Suppressor macrophage treated with lipopolysaccharide for 4 hours (primary cell): ENCODE measurements around the gene LDHB.
"Not testable (repeated sequence)": the region's sequence is repeated elsewhere in the genome, so short reads cannot be mapped to it uniquely, and the experiment has no call there.

Experiments used
- DNase-seq: peaks from one replicate; pipeline ENCODE4 v3.0.0-alpha.2; 2020

LDHB gene

DNA sequence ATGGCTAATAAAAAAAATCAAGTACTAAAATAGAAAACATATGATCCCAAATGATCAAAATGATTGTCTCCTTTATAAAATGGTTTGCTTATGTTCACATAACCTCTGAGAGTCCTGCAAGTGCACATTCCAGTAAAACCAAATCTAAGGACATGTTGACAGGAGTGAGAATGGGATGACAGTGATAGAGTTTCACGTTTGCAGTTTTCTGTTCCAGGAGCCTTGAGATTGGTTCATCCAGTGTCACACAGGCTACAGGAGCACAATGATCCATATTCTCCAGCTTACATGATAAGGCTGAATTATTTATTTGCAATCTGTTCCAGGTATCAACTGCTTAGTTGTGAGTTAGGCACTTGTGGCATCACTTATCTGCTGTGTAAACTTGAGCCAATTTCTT lies 51.5 kb downstream of the LDHB start:
- no peak for DNase-seq

- DNase-seq: no peak
Measured at GRCh38 chr12:21604245-21605101, 53.2 kb downstream of the LDHB start, which contains the start of gene GYS2. Gene GYS2 (minus strand): TSS chr12:21604847. CDS start chr12:21604592, 255 bp downstream.

GRCh38 chr12:21602774-21603173 lies 54.9 kb downstream of the LDHB start:
- DNase-seq: no peak

GRCh38 chr12:21600196-21600595 lies 57.4 kb downstream of the LDHB start:
- no peak for DNase-seq

- no peak for DNase-seq
Measured at GRCh38 chr12:21599143-21599999, 58.3 kb downstream of the LDHB start.

DNA sequence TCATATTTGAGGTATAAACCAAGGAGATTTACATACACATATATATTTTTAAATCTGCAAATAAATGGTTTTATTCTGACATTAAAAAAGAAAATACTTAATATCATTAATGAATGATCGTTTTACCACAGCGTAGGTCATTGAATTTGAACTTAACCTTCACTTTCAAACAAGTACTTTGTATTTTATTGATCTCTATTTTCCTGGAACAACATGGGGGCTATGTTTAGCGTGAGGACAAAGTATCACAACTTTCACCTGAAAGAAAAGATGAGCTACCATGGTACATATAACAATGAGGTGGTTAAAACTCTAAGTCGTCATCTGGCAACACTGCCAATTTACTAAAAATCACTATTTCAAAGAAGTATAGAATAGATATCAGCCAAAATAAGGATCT lies 59.0 kb downstream of the LDHB start:
- no peak for DNase-seq

DNA sequence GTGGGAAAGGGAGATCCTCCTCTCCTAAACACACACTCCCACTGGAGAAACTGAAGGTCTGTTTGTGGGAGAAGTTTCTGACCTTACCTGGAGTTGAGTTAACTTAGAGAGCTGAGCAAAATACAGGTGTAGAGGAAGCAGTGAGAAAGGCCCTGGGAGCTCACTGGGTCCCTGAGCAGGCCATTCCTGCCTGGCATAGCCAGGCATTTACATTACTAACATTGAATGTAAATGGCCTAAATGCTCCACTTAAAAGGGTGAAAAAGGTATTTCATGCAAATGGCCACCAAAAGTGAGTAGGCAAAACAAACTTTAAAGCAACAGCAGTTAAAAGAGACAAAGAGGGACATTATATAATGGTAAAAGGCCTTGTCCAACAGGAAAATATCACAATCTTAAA lies 62.3 kb downstream of the LDHB start:
- not testable (repeated sequence) for DNase-seq

DNA sequence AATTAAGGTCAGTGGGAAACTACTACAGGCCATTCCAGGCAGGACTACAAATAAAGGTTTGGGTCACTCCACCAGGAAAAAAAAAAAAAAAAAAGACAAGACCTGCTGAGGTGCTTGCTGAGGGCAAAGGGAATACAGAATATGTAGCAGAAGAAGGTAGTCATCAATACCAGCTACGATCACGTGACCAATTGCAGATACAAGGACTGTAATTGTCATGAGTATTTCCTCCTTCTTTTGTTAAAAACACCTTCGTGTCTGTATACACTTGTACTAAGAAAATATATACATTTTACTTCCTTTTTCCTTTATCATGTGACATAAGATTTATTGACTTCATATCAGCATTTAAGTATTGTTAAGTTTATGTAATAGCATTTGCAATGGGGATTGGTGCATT lies 72.2 kb downstream of the LDHB start:
- no peak for DNase-seq
